ENCODE data around the gene SGIP1.
"Not testable (repeated sequence)": the region's sequence is repeated elsewhere in the genome, so short reads cannot be mapped to it uniquely, and the experiment has no call there.

Gene SGIP1

GRCh38 chr1:66733348-66734017 lies 199.5 kb downstream of the SGIP1 start:
- DNase-seq, result no peak

- not testable (repeated sequence) for DNase-seq
Measured at GRCh38 chr1:66734531-66734930, 200.6 kb downstream of the SGIP1 start.

- no peak for DNase-seq
Measured at GRCh38 chr1:66737836-66738235, 203.9 kb downstream of the SGIP1 start.

GRCh38 chr1:66739401-66740157 lies 205.6 kb downstream of the SGIP1 start:
- no peak for DNase-seq

- no peak for DNase-seq
Measured at GRCh38 chr1:66745451-66745850, 211.5 kb downstream of the SGIP1 start.

GRCh38 chr1:66747501-66747900 lies 213.5 kb downstream of the SGIP1 start:
- no peak for DNase-seq

GRCh38 chr1:66750577-66750976 lies 216.6 kb downstream of the SGIP1 start:
- DNase-seq, result no peak

- DNase-seq, result no peak
Measured at GRCh38 chr1:66751160-66751559, 217.2 kb downstream of the SGIP1 start.

- DNase-seq, result no peak
Measured at GRCh38 chr1:66752000-66752592, 218.1 kb downstream of the SGIP1 start, which contains the start of gene DYNLT5. TSS of gene DYNLT5 (plus strand) at chr1:66752459. CDS start at chr1:66754659, 2,200 bp downstream.

- no peak for DNase-seq
Measured at GRCh38 chr1:66752671-66753371, 218.9 kb downstream of the SGIP1 start.

- DNase-seq, result no peak
Measured at GRCh38 chr1:66757722-66758240, 223.8 kb downstream of the SGIP1 start.

GRCh38 chr1:66758241-66758755 lies 224.3 kb downstream of the SGIP1 start:
- DNase-seq, result peak; percentile 48

GRCh38 chr1:66760506-66760905 lies 226.6 kb downstream of the SGIP1 start:
- no peak for DNase-seq

GRCh38 chr1:66761221-66761620 lies 227.3 kb downstream of the SGIP1 start:
- DNase-seq, result no peak

GRCh38 chr1:66764994-66765578 lies 231.1 kb downstream of the SGIP1 start:
- peak; percentile 66 for DNase-seq

- no peak for DNase-seq
Measured at GRCh38 chr1:66767626-66768025, 233.7 kb downstream of the SGIP1 start.

- no peak for DNase-seq
Measured at GRCh38 chr1:66768965-66769364, 235.0 kb downstream of the SGIP1 start.

- no peak for DNase-seq
Measured at GRCh38 chr1:66769512-66770229, 235.7 kb downstream of the SGIP1 start.

- DNase-seq, result no peak
Measured at GRCh38 chr1:66770240-66770639, 236.3 kb downstream of the SGIP1 start.

GRCh38 chr1:66770694-66771093 lies 236.7 kb downstream of the SGIP1 start:
- no peak for DNase-seq

- DNase-seq, result no peak
Measured at GRCh38 chr1:66773227-66773626, 239.3 kb downstream of the SGIP1 start.

GRCh38 chr1:66774438-66774837 lies 240.5 kb downstream of the SGIP1 start:
- DNase-seq, result no peak

Measured in NCI-H1694 (cell line).